GM12875 (cell line): ENCODE results near the gene MAMDC2.

Experiments
- H3K4me3 ChIP-seq: one replicate; pipeline ENCODE4 v1.5.1; 2011; ENCODE audit warnings: low read depth, low read length, control low read depth
- TF ChIP-seq, protein P1 (sequence below): IDR thresholded peaks from 2 replicates; pipeline ENCODE4 v1.5.1; 2011; ENCODE audit warnings: low read depth, mild to moderate bottlenecking, control low read depth, inconsistent platforms, low read length, moderate library complexity, borderline replicate concordance; ENCODE audit not compliant: insufficient read depth

Gene MAMDC2

DNA sequence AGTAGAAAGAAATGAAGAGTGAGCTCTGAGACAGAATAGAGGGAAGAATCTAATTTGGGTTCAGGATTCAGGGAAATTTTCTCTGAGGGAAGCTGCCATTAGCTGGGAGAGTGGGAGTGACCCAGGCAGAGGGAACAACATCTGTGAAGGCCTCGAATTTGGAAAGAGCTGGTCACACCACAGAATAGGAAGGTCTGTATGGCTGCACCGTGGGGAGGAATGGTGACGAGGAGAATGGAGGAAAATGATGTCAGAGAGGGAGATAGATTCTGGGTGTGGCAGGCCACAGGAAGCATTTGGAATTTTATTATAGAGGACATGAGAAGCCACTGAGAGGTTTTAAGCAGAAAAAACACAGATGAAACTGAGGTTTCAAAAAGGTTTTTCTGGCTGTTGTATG lies 98.5 kb downstream of the MAMDC2 start:
- TF ChIP-seq, protein P1, sequence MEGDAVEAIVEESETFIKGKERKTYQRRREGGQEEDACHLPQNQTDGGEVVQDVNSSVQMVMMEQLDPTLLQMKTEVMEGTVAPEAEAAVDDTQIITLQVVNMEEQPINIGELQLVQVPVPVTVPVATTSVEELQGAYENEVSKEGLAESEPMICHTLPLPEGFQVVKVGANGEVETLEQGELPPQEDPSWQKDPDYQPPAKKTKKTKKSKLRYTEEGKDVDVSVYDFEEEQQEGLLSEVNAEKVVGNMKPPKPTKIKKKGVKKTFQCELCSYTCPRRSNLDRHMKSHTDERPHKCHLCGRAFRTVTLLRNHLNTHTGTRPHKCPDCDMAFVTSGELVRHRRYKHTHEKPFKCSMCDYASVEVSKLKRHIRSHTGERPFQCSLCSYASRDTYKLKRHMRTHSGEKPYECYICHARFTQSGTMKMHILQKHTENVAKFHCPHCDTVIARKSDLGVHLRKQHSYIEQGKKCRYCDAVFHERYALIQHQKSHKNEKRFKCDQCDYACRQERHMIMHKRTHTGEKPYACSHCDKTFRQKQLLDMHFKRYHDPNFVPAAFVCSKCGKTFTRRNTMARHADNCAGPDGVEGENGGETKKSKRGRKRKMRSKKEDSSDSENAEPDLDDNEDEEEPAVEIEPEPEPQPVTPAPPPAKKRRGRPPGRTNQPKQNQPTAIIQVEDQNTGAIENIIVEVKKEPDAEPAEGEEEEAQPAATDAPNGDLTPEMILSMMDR = no peak
- H3K4me3 ChIP-seq = no peak overlapping the region

DNA sequence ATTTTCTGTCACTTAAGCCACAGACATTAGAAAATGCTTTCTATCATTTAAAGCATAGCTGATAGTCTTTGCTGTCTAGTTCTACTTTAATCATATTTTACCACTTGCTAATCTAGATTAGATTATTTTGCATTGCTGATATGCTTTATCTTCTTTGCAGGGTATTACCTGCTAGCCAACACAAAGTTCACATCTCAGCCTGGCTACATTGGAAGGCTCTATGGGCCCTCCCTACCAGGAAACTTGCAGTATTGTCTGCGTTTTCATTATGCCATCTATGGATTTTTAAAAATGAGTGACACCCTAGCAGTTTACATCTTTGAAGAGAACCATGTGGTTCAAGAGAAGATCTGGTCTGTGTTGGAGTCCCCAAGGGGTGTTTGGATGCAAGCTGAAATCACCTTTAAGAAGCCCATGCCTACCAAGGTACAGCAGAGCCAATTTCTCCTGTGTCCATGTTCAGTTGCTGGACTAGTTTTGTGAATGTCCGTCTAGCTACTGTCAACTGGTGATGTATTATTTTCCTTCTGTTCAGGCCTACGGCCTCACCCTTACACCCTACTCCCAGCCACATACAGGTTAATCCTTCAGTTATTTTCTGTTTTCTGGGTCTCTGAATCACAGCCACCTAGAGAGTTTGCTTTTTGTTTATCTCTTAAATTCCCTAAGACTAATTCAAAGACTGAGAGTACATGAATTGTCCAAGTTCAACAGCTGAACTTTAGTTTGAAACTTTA lies 99.9 kb downstream of the MAMDC2 start:
- TF ChIP-seq, protein P1 = no peak
- H3K4me3 ChIP-seq = no peak overlapping the region

DNA sequence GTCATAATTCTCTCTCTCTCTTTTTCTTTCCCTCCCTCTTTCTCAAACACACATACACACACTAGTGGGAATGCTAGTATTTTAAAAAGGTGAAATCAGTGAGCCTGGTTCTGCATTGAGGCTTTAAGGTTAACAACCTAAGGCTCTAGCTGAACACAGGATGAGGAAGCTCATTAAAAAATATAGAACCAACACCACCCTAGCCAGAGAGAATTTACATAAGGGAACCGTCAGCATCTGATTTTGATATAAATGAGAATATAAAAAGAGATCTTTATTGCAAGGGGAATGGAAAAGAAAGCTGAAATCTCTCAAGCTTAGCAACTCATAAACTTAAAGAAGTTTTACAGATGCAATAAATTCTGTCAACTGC lies 100.5 kb downstream of the MAMDC2 start:
- TF ChIP-seq, protein P1 = no peak
- no peak overlapping the region for H3K4me3 ChIP-seq

DNA sequence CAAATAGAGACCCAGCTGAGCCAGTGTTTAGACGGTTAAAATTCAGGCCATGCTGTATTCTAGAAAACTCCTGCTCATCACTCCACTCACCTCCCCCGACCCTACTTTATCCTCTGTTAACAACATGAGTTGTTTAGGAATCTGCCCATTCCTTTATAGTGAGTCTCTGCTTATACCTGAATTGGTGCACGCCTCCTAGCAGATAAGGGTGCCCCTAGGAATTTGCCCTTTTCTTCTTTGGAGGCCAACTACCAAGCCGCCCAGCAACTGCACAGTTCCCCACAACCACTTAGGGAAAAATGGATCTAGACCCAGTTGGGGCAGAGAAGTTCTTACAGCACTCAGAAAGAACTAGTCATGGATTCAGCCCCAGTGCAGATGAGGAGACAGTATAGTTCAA lies 102.3 kb downstream of the MAMDC2 start:
- H3K4me3 ChIP-seq = no peak overlapping the region
- TF ChIP-seq, protein P1 = no peak

DNA sequence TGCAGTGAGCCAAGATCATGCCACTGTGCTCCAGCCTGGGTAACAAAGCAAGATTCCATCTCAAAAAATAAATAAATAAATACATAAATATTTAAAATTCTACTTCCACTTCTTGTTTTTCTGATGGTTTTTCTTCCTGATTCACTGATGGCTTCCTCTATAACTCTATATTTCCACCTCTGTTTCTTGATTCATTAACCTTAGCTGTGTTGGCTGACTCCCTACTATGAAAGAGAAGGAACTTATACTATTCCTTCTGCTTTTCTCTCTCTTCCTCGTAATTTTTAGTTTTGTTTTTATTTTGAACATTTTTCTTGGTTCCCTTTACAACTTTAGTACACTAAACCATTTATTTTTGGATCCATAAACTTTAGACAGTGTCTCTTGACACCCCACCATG lies 103.5 kb downstream of the MAMDC2 start:
- TF ChIP-seq, protein P1 = no peak
- no peak overlapping the region for H3K4me3 ChIP-seq

DNA sequence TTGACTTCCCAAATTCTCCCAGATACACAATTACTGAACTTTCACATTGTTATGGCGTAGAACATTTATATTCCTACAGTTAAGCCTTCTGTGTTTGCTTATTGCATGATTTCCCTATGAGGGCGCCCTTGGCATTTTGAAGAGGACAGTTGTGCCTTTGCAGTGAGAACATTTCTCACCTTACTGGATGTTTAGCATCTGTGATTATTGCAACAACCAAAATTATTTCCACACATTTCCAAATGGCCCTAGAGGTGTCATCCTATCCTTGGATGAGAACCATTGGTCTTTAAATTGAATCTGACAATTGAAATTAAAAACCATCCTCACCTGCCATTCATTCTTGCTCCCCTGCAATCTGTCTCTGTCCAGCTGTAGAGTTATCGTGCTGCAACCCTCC lies 104.0 kb downstream of the MAMDC2 start:
- TF ChIP-seq, protein P1 = no peak
- H3K4me3 ChIP-seq = no peak overlapping the region

DNA sequence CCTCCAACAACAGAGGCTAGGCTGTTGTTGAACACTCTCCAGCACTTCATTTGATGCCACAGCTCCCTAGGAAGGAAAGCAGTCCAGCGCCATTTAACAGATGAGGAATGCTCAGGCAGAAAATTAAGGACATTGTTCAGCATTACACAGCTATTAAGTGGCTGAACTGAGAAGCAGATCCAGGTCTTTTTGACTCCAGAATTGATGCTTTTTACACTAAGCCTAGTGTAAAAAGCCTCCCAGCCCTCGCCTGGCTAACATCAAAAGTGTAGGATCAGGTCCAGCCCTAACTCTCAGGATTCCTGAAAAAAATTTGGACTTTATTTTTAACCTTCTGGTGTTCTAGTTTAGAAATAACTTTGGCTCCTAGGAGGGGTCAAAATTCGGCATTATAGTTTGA lies 108.7 kb downstream of the MAMDC2 start:
- no peak overlapping the region for H3K4me3 ChIP-seq
- TF ChIP-seq, protein P1 = no peak
